ENCODE data around the gene CAMK1D. TPM values are rescaled to one million over a fixed set of nuclear protein-coding genes. Genes with fewer than 3 reads are reported as not detected.
A peak's percentile ranks its signal among the peaks of the same experiment; 100 is the strongest.

Gene CAMK1D
- total RNA-seq, 1 experiment from 2014 or later: 6.0 TPM

- peaks cover 18% of the 10 kb centered on the region for H3F3A ChIP-seq (ENCODE audit: insufficient read depth, low read depth)
- intact Hi-C loops (cut with micrococcal nuclease; ENCODE audit: unreplicated experiment): no loop called here
- 0 out of 2 replicates have a peak, but pooled peaks cover 6% of the 10 kb centered on the region for H3K79me2 ChIP-seq (ENCODE audit: low read depth)
- no peaks in the 10 kb centered on the region for H3K36me3 ChIP-seq (ENCODE audit: low read depth)
- H2AFZ ChIP-seq: no peak overlapping the region
- H4K20me1 ChIP-seq (ENCODE audit: insufficient read depth): no peaks in the 10 kb centered on the region
- ChIA-PET POLR2A (ENCODE audit: unreplicated experiment) (no interaction called here), CTCF (no interaction called here)
- no peak overlapping the region for H3K4me3 ChIP-seq
- no peaks in the 10 kb centered on the region for H3K27me3 ChIP-seq (ENCODE audit: insufficient read depth, low read depth)
- DNase-seq: no peak
- H3K4me1 ChIP-seq (replicated peaks; ENCODE audit: insufficient read depth): peaks cover 34% of the 10 kb centered on the region
- no peaks in the 10 kb centered on the region for H3K9me3 ChIP-seq (ENCODE audit: insufficient read depth, low read depth)
- no peak overlapping the region for H3K4me2 ChIP-seq
- H3K27ac ChIP-seq: no peak overlapping the region
- BruUV-seq (replicated peaks): no TSS peak
- no peak for TF ChIP-seq EZH2 (IDR thresholded peaks at IDR 0.05; ENCODE audit: low read depth)
- TF ChIP-seq CTCF (conservative IDR thresholded peaks at IDR 0.05): no peak
- no peaks in the 10 kb centered on the region for H3K9me2 ChIP-seq (ENCODE audit: insufficient read depth)
Observed at GRCh38 chr10:12444981-12445700, 95.8 kb downstream of the CAMK1D start.

- DNase-seq: no peak
- Histone ChIP-seq H3K9me2 (ENCODE audit: insufficient read depth) (no peaks in the 10 kb centered on the region), H3K36me3 (ENCODE audit: low read depth) (no peaks in the 10 kb centered on the region), H4K20me1 (ENCODE audit: insufficient read depth) (no peaks in the 10 kb centered on the region), H3K4me2 (no peak overlapping the region), H3K27ac (no peak overlapping the region), H3F3A (ENCODE audit: insufficient read depth, low read depth) (peaks cover 18% of the 10 kb centered on the region), H3K4me3 (no peak overlapping the region), H2AFZ (no peak overlapping the region), H3K4me1 (replicated peaks; ENCODE audit: insufficient read depth) (peaks cover 34% of the 10 kb centered on the region), H3K9me3 (ENCODE audit: insufficient read depth, low read depth) (no peaks in the 10 kb centered on the region), H3K79me2 (ENCODE audit: low read depth) (0 out of 2 replicates have a peak, but pooled peaks cover 10% of the 10 kb centered on the region), H3K27me3 (ENCODE audit: insufficient read depth, low read depth) (no peaks in the 10 kb centered on the region)
- BruUV-seq (replicated peaks): no TSS peak
- ChIA-PET CTCF (no interaction called here), POLR2A (ENCODE audit: unreplicated experiment) (no interaction called here)
- intact Hi-C loops (cut with micrococcal nuclease; ENCODE audit: unreplicated experiment): no loop called here
- TF ChIP-seq CTCF (conservative IDR thresholded peaks at IDR 0.05): no peak
Observed at GRCh38 chr10:12445701-12446334, 96.5 kb downstream of the CAMK1D start.

- H3K4me2 ChIP-seq: peak overlapping the region; percentile 74
- peaks cover 23% of the 10 kb centered on the region for H3F3A ChIP-seq (ENCODE audit: insufficient read depth, low read depth)
- TSS peak; percentile 100 for BruUV-seq (replicated peaks)
- intact Hi-C loops (cut with micrococcal nuclease; ENCODE audit: unreplicated experiment): loop anchor here (2.0 kb wide), 1 partner anchor 184 kb away; no protein-coding TSS in a partner anchor
- POLR2A ChIA-PET (ENCODE audit: unreplicated experiment): no interaction called here
- no peak overlapping the region for H2AFZ ChIP-seq
- 0 out of 2 replicates have a peak, but pooled peaks cover 13% of the 10 kb centered on the region for H3K79me2 ChIP-seq (ENCODE audit: low read depth)
- no peaks in the 10 kb centered on the region for H3K27me3 ChIP-seq (ENCODE audit: insufficient read depth, low read depth)
- no peaks in the 10 kb centered on the region for H3K9me2 ChIP-seq (ENCODE audit: insufficient read depth)
- peaks cover 34% of the 10 kb centered on the region for H3K4me1 ChIP-seq (replicated peaks; ENCODE audit: insufficient read depth)
- no peaks in the 10 kb centered on the region for H3K36me3 ChIP-seq (ENCODE audit: low read depth)
- peak overlapping the region; percentile 35; the same call in 1 of the 2 replicates for H3K4me3 ChIP-seq
- H3K9me3 ChIP-seq (ENCODE audit: insufficient read depth, low read depth): no peaks in the 10 kb centered on the region
- CTCF ChIA-PET: no interaction called here
- no peaks in the 10 kb centered on the region for H4K20me1 ChIP-seq (ENCODE audit: insufficient read depth)
- DNase-seq: no peak
- peak overlapping the region; percentile 99 for H3K27ac ChIP-seq
- TF ChIP-seq CTCF (conservative IDR thresholded peaks at IDR 0.05): no peak
- TF ChIP-seq EZH2 (IDR thresholded peaks at IDR 0.05; ENCODE audit: low read depth): no peak
Observed at GRCh38 chr10:12448340-12448728, 99.0 kb downstream of the CAMK1D start.

Measured in PC-9 (cell line).